K562 (cell line): ENCODE measurements around the gene NCKIPSD. TPM values are rescaled to one million over a fixed set of nuclear protein-coding genes. Genes with fewer than 3 reads are reported as not detected.

Experiments
- ATAC-seq: fragments of 200-7000 bp; cut with Tn5 transposase; 3 replicates; pipeline ENCODE4 v1.9.1; 2020; ENCODE audit warnings: moderate library complexity
- BruUV-seq: library from RNA; stranded (reverse); fragments of 400-500 nt; replicated peaks from 2 replicates; lab custom pipeline; 2021; lab: Mats Ljungman, UMichigan
- CTCF ChIA-PET: fragments of 300-600 bp; formaldehyde crosslinking; extraction: SDS; loops from one replicate; lab custom pipeline; 2021; ENCODE audit warnings: low intra/inter-chr PET ratio; lab: Yijun Ruan, JAX
- POLR2A ChIA-PET: fragments of 300-600, 350-650 bp; sonication (Branson Sonifier 250); formaldehyde crosslinking; extraction: SDS; loops from one replicate; lab custom pipeline; 2021; ENCODE audit warnings: antibody characterized with exemption, inconsistent platforms; lab: Yijun Ruan, JAX
- DNase-seq, 4 experiments: peaks; one replicate each; pipeline versions ENCODE4 v3.0.0 to v3.0.0-alpha.2; 2011 to 2018; ENCODE audit warnings: low spot score in 3 of 4, mixed read lengths in 3 of 4; ENCODE audit errors: extremely low read depth in 1 of 4
- FAIRE-seq: peaks from 2 replicates; lab custom pipeline; 2011; peaks lifted over from hg19 to GRCh38; lab: Jason Lieb, UNC
- H2AFZ ChIP-seq: 2 replicates; pipeline ENCODE4 v1.6.0; 2011; ENCODE audit warnings: low read depth, low read length, control low read depth, inconsistent platforms
- H3K27ac ChIP-seq: fragments of 200-600 bp; 3 replicates; pipeline ENCODE4 v1.8.0; 2011; ENCODE audit warnings: low read depth, mild to moderate bottlenecking, control low read depth, inconsistent platforms, low read length, moderate library complexity, mixed read lengths; ENCODE audit errors: extremely low read depth
- H3K27me3 ChIP-seq, 2 experiments: fragments of 300-600 bp in 1 of 2; 2 replicates in 1 of 2; 3 replicates in 1 of 2; pipeline versions ENCODE4 v1.6.0 to v1.8.0; 2011; ENCODE audit warnings: inconsistent platforms in 2 of 2, low read length in 2 of 2, mild to moderate bottlenecking in 1 of 2, mixed read lengths in 1 of 2, moderate library complexity in 1 of 2; ENCODE audit not compliant: control insufficient read depth in 2 of 2, insufficient read depth in 2 of 2
- H3K36me3 ChIP-seq: fragments of 300-600 bp; 3 replicates; pipeline ENCODE4 v1.8.0; 2011; ENCODE audit warnings: mild to moderate bottlenecking, low read length, inconsistent platforms; ENCODE audit not compliant: control insufficient read depth, insufficient read depth
- H3K4me1 ChIP-seq, 2 experiments: fragments of 200-600 bp in 1 of 2; replicated peaks in 1 of 2; 2 replicates in 1 of 2; 3 replicates in 1 of 2; pipeline versions ENCODE4 v1.5.1 to v1.8.0; 2011; ENCODE audit warnings: inconsistent platforms in 2 of 2, low read length in 2 of 2, mild to moderate bottlenecking in 1 of 2, mixed read lengths in 1 of 2, moderate library complexity in 1 of 2; ENCODE audit not compliant: control insufficient read depth in 2 of 2, insufficient read depth in 2 of 2
- H3K4me2 ChIP-seq: 2 replicates; pipeline ENCODE4 v1.6.1; 2011; ENCODE audit warnings: low read length, control low read depth, inconsistent platforms, mixed read lengths; ENCODE audit not compliant: insufficient read depth
- H3K4me3 ChIP-seq: fragments of 200-600 bp; sonication (generic), shearing (Covaris generic); 2 replicates; pipeline ENCODE4 v1.5.1; 2016; ENCODE audit warnings: control low read depth, inconsistent platforms
- H3K79me2 ChIP-seq: fragments of 200-600 bp; 3 replicates; pipeline ENCODE4 v1.8.0; 2011; ENCODE audit warnings: low read length, inconsistent platforms; ENCODE audit not compliant: control insufficient read depth, insufficient read depth
- H3K9ac ChIP-seq, 2 experiments: 2 replicates each; pipeline versions ENCODE4 v1.6.0 to v1.6.1; 2011; ENCODE audit warnings: low read depth in 2 of 2, low read length in 2 of 2, control low read depth in 1 of 2, inconsistent platforms in 1 of 2, mild to moderate bottlenecking in 1 of 2, mixed read lengths in 1 of 2; ENCODE audit not compliant: insufficient read depth in 1 of 2
- H3K9me1 ChIP-seq: one replicate; pipeline ENCODE4 v1.6.0; 2011; ENCODE audit warnings: inconsistent platforms, mild to moderate bottlenecking, low read length, moderate library complexity; ENCODE audit not compliant: control insufficient read depth, insufficient read depth
- H3K9me3 ChIP-seq: replicated peaks from 2 replicates; pipeline ENCODE4 v1.5.1; 2011; ENCODE audit warnings: low read depth, low read length, inconsistent platforms; ENCODE audit not compliant: control insufficient read depth, insufficient read depth
- H4K20me1 ChIP-seq: replicated peaks from 2 replicates; pipeline ENCODE4 v1.6.1; 2011; ENCODE audit warnings: low read length, inconsistent platforms, mixed read lengths; ENCODE audit not compliant: control insufficient read depth, insufficient read depth
- EGR1 ChIP-seq: fragments of 450-650 bp; conservative IDR thresholded peaks from 2 replicates; pipeline ENCODE4 v1.6.1; 2017; ENCODE audit warnings: mild to moderate bottlenecking
- KAT2B ChIP-seq: IDR thresholded peaks from one replicate; pipeline ENCODE4 v1.6.1; 2012; ENCODE audit warnings: low read depth, mild to moderate bottlenecking, control low read depth, inconsistent platforms, low read length, moderate library complexity
- KDM2B ChIP-seq: fragments of 250-450 bp; sonication (Bioruptor Pico); IDR thresholded peaks from 2 replicates; pipeline ENCODE4 v1.8.0; 2021; ENCODE audit warnings: mild to moderate bottlenecking, moderate library complexity
- KLF6 ChIP-seq: fragments of 250-450 bp; sonication (Bioruptor Pico); IDR thresholded peaks from 2 replicates; pipeline ENCODE4 v1.4.0; 2020; ENCODE audit warnings: mild to moderate bottlenecking, moderate library complexity, borderline replicate concordance
- NUFIP1 ChIP-seq: fragments of 450-650 bp; IDR thresholded peaks from 2 replicates; pipeline ENCODE4 v1.6.1; 2018; ENCODE audit not compliant: partially characterized antibody
- PCBP1 ChIP-seq: fragments of 200-400 bp; formaldehyde crosslinking; IDR thresholded peaks from 2 replicates; pipeline ENCODE4 v1.6.1; 2018; ENCODE audit warnings: mild to moderate bottlenecking, low read depth, low read length; ENCODE audit not compliant: poor library complexity, severe bottlenecking
- PHB ChIP-seq: fragments of 250-450 bp; sonication (Bioruptor Pico); IDR thresholded peaks from 2 replicates; pipeline ENCODE4 v1.5.0; 2021
- SOX6 ChIP-seq: fragments of 450-650 bp; IDR thresholded peaks from 2 replicates; pipeline ENCODE4 v1.6.1; 2014; ENCODE audit warnings: mild to moderate bottlenecking
- ZNF512 ChIP-seq: IDR thresholded peaks from 2 replicates; pipeline ENCODE4 v1.6.1; 2016; ENCODE audit warnings: missing genetic modification characterization, missing compliant biosample characterization
- whole genome bisulfite sequencing: fragments of 100-300 bp; shearing (Covaris generic); methylation state at CpG from one replicate; pipeline ENCODE4 v1.1.6; 2016; ENCODE audit warnings: low coverage, mixed read lengths; ENCODE audit not compliant: insufficient coverage; ENCODE audit errors: missing lambda C conversion rate; 5-methylcytosine and 5-hydroxymethylcytosine counted together
- in situ Hi-C: fragments of 300-500 bp; cut with MboI; formaldehyde crosslinking; loops from 4 replicates; pipeline ENCODE4 v1.15.0; 2018; ENCODE audit warnings: inconsistent platforms, mixed read lengths
- intact Hi-C: fragments of 100-400 bp; cut with micrococcal nuclease; formaldehyde crosslinking; loops from 2 replicates; pipeline ENCODE4 v1.14.2; 2022
- polyA plus RNA-seq, 8 experiments: library from polyadenylated mRNA; depleted of rRNA in 4 of 8; stranded (reverse) in 5 of 8; unstranded in 3 of 8; fragments of >200 nt; fragmentation: Nextera tagmentation in 2 of 8; fragmentation: Illumina TruSeq in 1 of 8; extraction: Ambion mirVana in 2 of 8; extraction: Trizol in 1 of 8; gene quantifications; 2 replicates each; pipeline versions ENCODE4 v1.2.1 to v1.2.3, GENCODE V29; 2011 to 2014; ENCODE audit warnings: inconsistent platforms in 1 of 8, missing spikeins in 1 of 8
- total RNA-seq, 7 experiments: library from RNA; depleted of rRNA in 6 of 7; stranded (reverse); fragments of >200 nt in 6 of 7; fragmentation: Illumina TruSeq in 2 of 7; extraction: Trizol in 2 of 7; gene quantifications; 2 replicates each; pipeline versions ENCODE4 v1.2.1 to v1.2.3, GENCODE V29; 2011 to 2021; ENCODE audit warnings: low replicate concordance in 1 of 7

NCKIPSD gene
- total and polyA plus RNA-seq, 9 of the 15 experiments (the other 6 are each of a cell fraction or from before 2014, with no cell fraction given): 0.49 to 24.4 (median 12.3) TPM

GRCh38 chr3:48684054-48684349 is 1.7 kb downstream of the NCKIPSD start (continued):
- TF ChIP-seq PCBP1 (no peak), ZNF512 (tag) (no peak), NUFIP1 (no peak), PHB (CRISPR knock-in tag) (no peak)

GRCh38 chr3:48682786-48683185 is 2.9 kb downstream of the NCKIPSD start:
- Histone ChIP-seq H3K27me3 (no peaks in the 10 kb centered on the region), H4K20me1 (peaks cover 10% of the 10 kb centered on the region; the same call in 1 of the 2 replicates), H3K4me3 (no peak overlapping the region), H2AFZ (no peak overlapping the region)
- in situ Hi-C loops: no loop called here
- 87% methylated on average over 5 of the region's 9 CpGs for WGBS
- POLR2A ChIA-PET: interaction anchor here (1.5 kb wide), 1 partner anchor 11 kb away, joined by 7 read pairs; no protein-coding TSS in a partner anchor
- TF ChIP-seq KLF6 (CRISPR knock-in tag): no peak
- no peak for TF ChIP-seq KAT2B
- TF ChIP-seq SOX6: no peak
- TF ChIP-seq KDM2B (CRISPR knock-in tag): no peak
- no peak for TF ChIP-seq EGR1
- TF ChIP-seq, all 486 proteins: peak for 0
- Histone ChIP-seq H3K9ac (no peak overlapping the region), H3K9me3 (no peaks in the 10 kb centered on the region), H3K27ac (no peak overlapping the region), H3K36me3 (peaks cover 54% of the 10 kb centered on the region), H3K4me2 (no peak overlapping the region), H3K9me1 (no peaks in the 10 kb centered on the region), H3K4me1 (peaks cover 21 to 30% of the 10 kb centered on the region in 2 experiments; a peak in 4 of 5 replicates), H3K79me2 (peaks cover 27% of the 10 kb centered on the region)
- intact Hi-C loops: no loop called here
- CTCF ChIA-PET: no interaction called here
- DNase-seq (no peak), ATAC-seq (no peak), FAIRE-seq (no peak)
- BruUV-seq: no TSS peak
